Measurements from ENCODE around the gene AGFG1. TPM values are rescaled to one million over a fixed set of nuclear protein-coding genes. Genes with fewer than 3 reads are reported as not detected.

The AGFG1 gene
- total RNA-seq, 1 experiment from 2014 or later = 72.5 TPM

GRCh38 chr2:227433171-227433570 is 38.8 kb upstream of the AGFG1 start:
- no peak overlapping the region for H2AFZ ChIP-seq (ENCODE audit: low read depth, low read length, poor library complexity, severe bottlenecking)
- BruUV-seq (replicated peaks) = no TSS peak
- H3K27me3 ChIP-seq (ENCODE audit: insufficient read depth, low read length) = no peaks in the 10 kb centered on the region
- H3K9me2 ChIP-seq (ENCODE audit: insufficient read depth) = no peaks in the 10 kb centered on the region
- no peak overlapping the region for H3K9ac ChIP-seq (ENCODE audit: low read length)
- 0 out of 4 replicates have a peak, but pooled peaks cover 0 to 3% of the 10 kb centered on the region in 2 experiments for H3K36me3 ChIP-seq (ENCODE audit: control insufficient read depth in 1 of 2, insufficient read depth in 2 of 2, low read length in 2 of 2)
- H3K9me3 ChIP-seq (ENCODE audit: control insufficient read depth in 1 of 2, insufficient read depth in 1 of 2, low read depth in 1 of 2, low read length in 2 of 2) = peaks cover 0 to 12% of the 10 kb centered on the region in 2 experiments; a peak in 1 of 4 replicates
- H3K4me1 ChIP-seq (ENCODE audit: control insufficient read depth in 1 of 2, insufficient read depth in 2 of 2, low read length in 2 of 2) = no peaks in the 10 kb centered on the region
- intact Hi-C loops (cut with micrococcal nuclease) = no loop called here
- TF ChIP-seq CBX3 (IDR thresholded peaks at IDR 0.05; ENCODE audit: low read depth) = 0 out of 2 replicates have a peak, but pooled peaks have one; percentile 26
- TF ChIP-seq SP1 (IDR thresholded peaks at IDR 0.05; ENCODE audit: low read depth) = no peak
- TF ChIP-seq SIN3A (IDR thresholded peaks at IDR 0.05; ENCODE audit: low read depth) = no peak
- DNase-seq (ENCODE audit: low read depth, low spot score) (no peak), ATAC-seq (no peak)
- ChIA-PET RAD21 (ENCODE audit: low non-redundant PET in 1 of 2, low total read pairs in 2 of 2, uncharacterized antibody in 2 of 2, unreplicated experiment in 2 of 2) (no interaction called here), POLR2A (no interaction called here), CTCF (no interaction called here)
- no peak overlapping the region for H3K27ac ChIP-seq (ENCODE audit: low read depth, low read length)
- no peaks in the 10 kb centered on the region for H3K79me2 ChIP-seq (ENCODE audit: insufficient read depth, low read length)
- no peak overlapping the region for H3K4me3 ChIP-seq (replicated peaks in 1 of 2; ENCODE audit: low read depth in 1 of 2, low read length in 2 of 2)
- no peaks in the 10 kb centered on the region for H4K20me1 ChIP-seq (ENCODE audit: insufficient read depth)
- no peak overlapping the region for H3K4me2 ChIP-seq (ENCODE audit: low read length)

- BruUV-seq (replicated peaks) = no TSS peak
Observed at GRCh38 chr2:227436436-227437174, 35.4 kb upstream of the AGFG1 start.

More at GRCh38 chr2:227436436-227437174, 35.4 kb upstream of the AGFG1 start:
- Histone ChIP-seq H3K27me3 (ENCODE audit: insufficient read depth, low read length) (no peaks in the 10 kb centered on the region), H3K27ac (ENCODE audit: low read depth, low read length) (no peak overlapping the region), H3K9me3 (ENCODE audit: control insufficient read depth in 1 of 2, insufficient read depth in 1 of 2, low read depth in 1 of 2, low read length in 2 of 2) (peaks cover 0 to 12% of the 10 kb centered on the region in 2 experiments; a peak in 1 of 4 replicates), H3K9ac (ENCODE audit: low read length) (no peak overlapping the region), H3K9me2 (ENCODE audit: insufficient read depth) (no peaks in the 10 kb centered on the region), H3K36me3 (ENCODE audit: control insufficient read depth in 1 of 2, insufficient read depth in 2 of 2, low read length in 2 of 2) (0 out of 4 replicates have a peak, but pooled peaks cover 0 to 3% of the 10 kb centered on the region in 2 experiments), H3K79me2 (ENCODE audit: insufficient read depth, low read length) (no peaks in the 10 kb centered on the region), H3K4me1 (ENCODE audit: control insufficient read depth in 1 of 2, insufficient read depth in 2 of 2, low read length in 2 of 2) (no peaks in the 10 kb centered on the region), H3K4me3 (replicated peaks in 1 of 2; ENCODE audit: low read depth in 1 of 2, low read length in 2 of 2) (no peak overlapping the region), H3K4me2 (ENCODE audit: low read length) (no peak overlapping the region), H4K20me1 (ENCODE audit: insufficient read depth) (no peaks in the 10 kb centered on the region), H2AFZ (ENCODE audit: low read depth, low read length, poor library complexity, severe bottlenecking) (no peak overlapping the region)
- ChIA-PET RAD21 (ENCODE audit: low non-redundant PET in 1 of 2, low total read pairs in 2 of 2, uncharacterized antibody in 2 of 2, unreplicated experiment in 2 of 2) (no interaction called here), POLR2A (no interaction called here), CTCF (no interaction called here)
- TF ChIP-seq CEBPB (IDR thresholded peaks at IDR 0.05; ENCODE audit: low read depth) (no peak), ZBTB33 (IDR thresholded peaks at IDR 0.05; ENCODE audit: extremely low read depth, insufficient replicate concordance, low read length) (no peak), ZNF274 (IDR thresholded peaks at IDR 0.05; ENCODE audit: low read depth, low read length) (no peak), SP1 (IDR thresholded peaks at IDR 0.05; ENCODE audit: low read depth) (no peak), MAX (IDR thresholded peaks at IDR 0.05) (no peak), ELF1 (IDR thresholded peaks at IDR 0.05; ENCODE audit: borderline replicate concordance, low read depth) (no peak), REST (IDR thresholded peaks at IDR 0.05; ENCODE audit: low read depth) (no peak), ATF3 (IDR thresholded peaks at IDR 0.05) (no peak), EGR1 (IDR thresholded peaks at IDR 0.05; ENCODE audit: low read depth) (no peak), FOSL1 (IDR thresholded peaks at IDR 0.05; ENCODE audit: low read depth) (no peak), ZFX (IDR thresholded peaks at IDR 0.05) (no peak)
- ATAC-seq (no peak), DNase-seq (ENCODE audit: low read depth, low spot score) (no peak)
- intact Hi-C loops (cut with micrococcal nuclease) = no loop called here

All from HCT116 (cell line).